ENCODE data around the gene HSP90AB1. TPM values are rescaled to one million over a fixed set of nuclear protein-coding genes. Genes with fewer than 3 reads are reported as not detected.

The HSP90AB1 gene
- total and polyA plus RNA-seq, 2 of the 8 experiments (the other 6 are each of a cell fraction or from before 2014, with no cell fraction given): 1,564 to 2,297 TPM

DNA sequence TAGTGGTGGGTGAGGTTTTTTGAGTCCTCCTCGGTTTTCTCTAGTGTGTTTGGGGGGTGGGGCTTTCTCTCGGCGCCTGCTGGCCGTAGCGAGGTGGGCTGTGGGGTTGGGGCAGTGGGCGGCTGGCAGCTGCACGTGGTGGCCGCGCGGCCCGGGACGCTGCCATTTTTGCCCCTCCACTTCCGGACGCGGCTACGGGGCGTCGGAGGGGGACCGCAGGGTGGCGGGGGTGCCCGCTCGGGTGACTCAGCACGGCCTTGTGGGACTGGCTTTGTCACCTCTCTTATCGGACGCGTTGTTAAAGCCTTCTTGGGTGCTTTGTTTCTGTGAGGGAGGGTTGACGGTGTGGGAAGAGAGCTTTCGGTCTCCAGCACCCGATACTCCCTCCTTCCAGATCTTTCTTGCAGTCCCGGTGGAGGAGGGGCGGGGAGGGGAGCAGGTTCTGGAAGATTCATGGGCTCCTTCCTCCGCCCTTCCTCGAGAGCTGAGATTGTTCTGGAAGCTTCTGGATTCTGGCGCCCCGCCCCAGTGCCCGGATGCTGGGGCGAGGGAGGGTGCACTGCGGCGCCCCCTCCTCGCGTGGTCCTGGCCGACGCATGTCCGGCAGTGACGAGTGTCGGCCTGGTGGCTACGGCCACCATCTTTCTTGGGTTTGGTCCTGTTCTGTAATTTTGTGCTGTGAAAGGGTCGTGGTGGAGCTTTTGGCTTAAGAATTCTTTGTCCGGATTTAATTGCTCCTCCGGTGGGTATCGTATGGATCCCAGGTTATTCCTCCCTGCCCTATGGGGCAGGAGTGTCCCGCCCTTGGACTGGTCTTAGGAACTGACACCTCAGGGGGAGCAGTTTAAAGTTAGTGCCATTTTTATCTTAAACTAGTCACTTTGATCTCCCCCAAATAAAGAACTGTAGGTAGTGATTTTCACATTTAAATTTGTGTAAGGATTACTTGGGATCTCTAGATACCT lies 719 bp downstream of the HSP90AB1 start (continued):
- TF ChIP-seq BACH1 (IDR thresholded peaks at IDR 0.05; ENCODE audit: low read length) (peak; percentile 44; the same call in 1 of the 2 replicates), HDAC2 (IDR thresholded peaks at IDR 0.05; ENCODE audit: borderline replicate concordance in 1 of 2, low read depth in 2 of 2, low read length in 2 of 2) (peak in 1 of 2 experiments; percentile 80; a peak in 1 of 4 replicates), SP1 (IDR thresholded peaks at IDR 0.05; ENCODE audit: low read depth, low read length) (no peak), PHF8 (conservative IDR thresholded peaks at IDR 0.05; ENCODE audit: low read depth, low read length) (peak; percentile 27; the same call in 1 of the 2 replicates), POLR2A (IDR thresholded peaks at IDR 0.05; ENCODE audit: control extremely low read depth in 1 of 2, low read depth in 2 of 2, low read length in 2 of 2) (peak in 1 of 2 experiments; percentile 38; a peak in 2 of 3 replicates), CREB1 (IDR thresholded peaks at IDR 0.05) (peak; percentile 47; the same call in 1 of the 2 replicates)
- TF ChIP-seq, protein P1, sequence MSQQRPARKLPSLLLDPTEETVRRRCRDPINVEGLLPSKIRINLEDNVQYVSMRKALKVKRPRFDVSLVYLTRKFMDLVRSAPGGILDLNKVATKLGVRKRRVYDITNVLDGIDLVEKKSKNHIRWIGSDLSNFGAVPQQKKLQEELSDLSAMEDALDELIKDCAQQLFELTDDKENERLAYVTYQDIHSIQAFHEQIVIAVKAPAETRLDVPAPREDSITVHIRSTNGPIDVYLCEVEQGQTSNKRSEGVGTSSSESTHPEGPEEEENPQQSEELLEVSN (IDR thresholded peaks at IDR 0.05): peak; percentile 12; the same call in 1 of the 2 replicates
- TF ChIP-seq, protein P2, sequence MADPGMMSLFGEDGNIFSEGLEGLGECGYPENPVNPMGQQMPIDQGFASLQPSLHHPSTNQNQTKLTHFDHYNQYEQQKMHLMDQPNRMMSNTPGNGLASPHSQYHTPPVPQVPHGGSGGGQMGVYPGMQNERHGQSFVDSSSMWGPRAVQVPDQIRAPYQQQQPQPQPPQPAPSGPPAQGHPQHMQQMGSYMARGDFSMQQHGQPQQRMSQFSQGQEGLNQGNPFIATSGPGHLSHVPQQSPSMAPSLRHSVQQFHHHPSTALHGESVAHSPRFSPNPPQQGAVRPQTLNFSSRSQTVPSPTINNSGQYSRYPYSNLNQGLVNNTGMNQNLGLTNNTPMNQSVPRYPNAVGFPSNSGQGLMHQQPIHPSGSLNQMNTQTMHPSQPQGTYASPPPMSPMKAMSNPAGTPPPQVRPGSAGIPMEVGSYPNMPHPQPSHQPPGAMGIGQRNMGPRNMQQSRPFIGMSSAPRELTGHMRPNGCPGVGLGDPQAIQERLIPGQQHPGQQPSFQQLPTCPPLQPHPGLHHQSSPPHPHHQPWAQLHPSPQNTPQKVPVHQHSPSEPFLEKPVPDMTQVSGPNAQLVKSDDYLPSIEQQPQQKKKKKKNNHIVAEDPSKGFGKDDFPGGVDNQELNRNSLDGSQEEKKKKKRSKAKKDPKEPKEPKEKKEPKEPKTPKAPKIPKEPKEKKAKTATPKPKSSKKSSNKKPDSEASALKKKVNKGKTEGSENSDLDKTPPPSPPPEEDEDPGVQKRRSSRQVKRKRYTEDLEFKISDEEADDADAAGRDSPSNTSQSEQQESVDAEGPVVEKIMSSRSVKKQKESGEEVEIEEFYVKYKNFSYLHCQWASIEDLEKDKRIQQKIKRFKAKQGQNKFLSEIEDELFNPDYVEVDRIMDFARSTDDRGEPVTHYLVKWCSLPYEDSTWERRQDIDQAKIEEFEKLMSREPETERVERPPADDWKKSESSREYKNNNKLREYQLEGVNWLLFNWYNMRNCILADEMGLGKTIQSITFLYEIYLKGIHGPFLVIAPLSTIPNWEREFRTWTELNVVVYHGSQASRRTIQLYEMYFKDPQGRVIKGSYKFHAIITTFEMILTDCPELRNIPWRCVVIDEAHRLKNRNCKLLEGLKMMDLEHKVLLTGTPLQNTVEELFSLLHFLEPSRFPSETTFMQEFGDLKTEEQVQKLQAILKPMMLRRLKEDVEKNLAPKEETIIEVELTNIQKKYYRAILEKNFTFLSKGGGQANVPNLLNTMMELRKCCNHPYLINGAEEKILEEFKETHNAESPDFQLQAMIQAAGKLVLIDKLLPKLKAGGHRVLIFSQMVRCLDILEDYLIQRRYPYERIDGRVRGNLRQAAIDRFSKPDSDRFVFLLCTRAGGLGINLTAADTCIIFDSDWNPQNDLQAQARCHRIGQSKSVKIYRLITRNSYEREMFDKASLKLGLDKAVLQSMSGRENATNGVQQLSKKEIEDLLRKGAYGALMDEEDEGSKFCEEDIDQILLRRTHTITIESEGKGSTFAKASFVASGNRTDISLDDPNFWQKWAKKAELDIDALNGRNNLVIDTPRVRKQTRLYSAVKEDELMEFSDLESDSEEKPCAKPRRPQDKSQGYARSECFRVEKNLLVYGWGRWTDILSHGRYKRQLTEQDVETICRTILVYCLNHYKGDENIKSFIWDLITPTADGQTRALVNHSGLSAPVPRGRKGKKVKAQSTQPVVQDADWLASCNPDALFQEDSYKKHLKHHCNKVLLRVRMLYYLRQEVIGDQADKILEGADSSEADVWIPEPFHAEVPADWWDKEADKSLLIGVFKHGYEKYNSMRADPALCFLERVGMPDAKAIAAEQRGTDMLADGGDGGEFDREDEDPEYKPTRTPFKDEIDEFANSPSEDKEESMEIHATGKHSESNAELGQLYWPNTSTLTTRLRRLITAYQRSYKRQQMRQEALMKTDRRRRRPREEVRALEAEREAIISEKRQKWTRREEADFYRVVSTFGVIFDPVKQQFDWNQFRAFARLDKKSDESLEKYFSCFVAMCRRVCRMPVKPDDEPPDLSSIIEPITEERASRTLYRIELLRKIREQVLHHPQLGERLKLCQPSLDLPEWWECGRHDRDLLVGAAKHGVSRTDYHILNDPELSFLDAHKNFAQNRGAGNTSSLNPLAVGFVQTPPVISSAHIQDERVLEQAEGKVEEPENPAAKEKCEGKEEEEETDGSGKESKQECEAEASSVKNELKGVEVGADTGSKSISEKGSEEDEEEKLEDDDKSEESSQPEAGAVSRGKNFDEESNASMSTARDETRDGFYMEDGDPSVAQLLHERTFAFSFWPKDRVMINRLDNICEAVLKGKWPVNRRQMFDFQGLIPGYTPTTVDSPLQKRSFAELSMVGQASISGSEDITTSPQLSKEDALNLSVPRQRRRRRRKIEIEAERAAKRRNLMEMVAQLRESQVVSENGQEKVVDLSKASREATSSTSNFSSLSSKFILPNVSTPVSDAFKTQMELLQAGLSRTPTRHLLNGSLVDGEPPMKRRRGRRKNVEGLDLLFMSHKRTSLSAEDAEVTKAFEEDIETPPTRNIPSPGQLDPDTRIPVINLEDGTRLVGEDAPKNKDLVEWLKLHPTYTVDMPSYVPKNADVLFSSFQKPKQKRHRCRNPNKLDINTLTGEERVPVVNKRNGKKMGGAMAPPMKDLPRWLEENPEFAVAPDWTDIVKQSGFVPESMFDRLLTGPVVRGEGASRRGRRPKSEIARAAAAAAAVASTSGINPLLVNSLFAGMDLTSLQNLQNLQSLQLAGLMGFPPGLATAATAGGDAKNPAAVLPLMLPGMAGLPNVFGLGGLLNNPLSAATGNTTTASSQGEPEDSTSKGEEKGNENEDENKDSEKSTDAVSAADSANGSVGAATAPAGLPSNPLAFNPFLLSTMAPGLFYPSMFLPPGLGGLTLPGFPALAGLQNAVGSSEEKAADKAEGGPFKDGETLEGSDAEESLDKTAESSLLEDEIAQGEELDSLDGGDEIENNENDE (IDR thresholded peaks at IDR 0.05; ENCODE audit: insufficient replicate concordance, low read length): no peak
